IPS DF 4.7 (cell line): ENCODE results near the gene P3H3.
"Not testable (repeated sequence)": the region's sequence is repeated elsewhere in the genome, so short reads cannot be mapped to it uniquely, and the experiment has no call there.

ENCODE experiments used
- DNase-seq: peaks from one replicate; pipeline ENCODE4 v3.0.0-alpha.2; 2013; ENCODE audit warnings: low spot score; ENCODE audit errors: extremely low read depth

The P3H3 gene

GRCh38 chr12:6865307-6865706, 37.1 kb downstream of the P3H3 start:
- not testable (repeated sequence) for DNase-seq

GRCh38 chr12:6866163-6866919, 38.1 kb downstream of the P3H3 start:
- no peak for DNase-seq

GRCh38 chr12:6866920-6867412, 38.8 kb downstream of the P3H3 start:
- DNase-seq, result no peak

GRCh38 chr12:6867413-6868210, 39.4 kb downstream of the P3H3 start, which contains the start of gene TPI1:
Gene TPI1 (plus strand): TSS chr12:6867531. CDS start chr12:6867567, 36 bp downstream.
- no peak for DNase-seq

GRCh38 chr12:6868211-6869048, 40.2 kb downstream of the P3H3 start:
- no peak for DNase-seq

- no peak for DNase-seq
Measured at GRCh38 chr12:6869049-6870021, 41.1 kb downstream of the P3H3 start.

- DNase-seq, result not testable (repeated sequence)
Measured at GRCh38 chr12:6870304-6870703, 42.1 kb downstream of the P3H3 start.

- DNase-seq, result no peak
Measured at GRCh38 chr12:6871052-6871957, 43.1 kb downstream of the P3H3 start.

- no peak for DNase-seq
Measured at GRCh38 chr12:6872073-6873048, 44.2 kb downstream of the P3H3 start.

- peak; percentile 98 for DNase-seq
Measured at GRCh38 chr12:6873094-6874014, 45.1 kb downstream of the P3H3 start, which contains the start of gene SPSB2. Gene SPSB2 (minus strand): TSS chr12:6873303. CDS start chr12:6872901, 402 bp downstream.

- DNase-seq, result not testable (repeated sequence)
Measured at GRCh38 chr12:6874015-6874368, 45.8 kb downstream of the P3H3 start.

GRCh38 chr12:6879824-6880223, 51.6 kb downstream of the P3H3 start:
- DNase-seq, result not testable (repeated sequence)

GRCh38 chr12:6883252-6883651, 55.0 kb downstream of the P3H3 start:
- no peak for DNase-seq

GRCh38 chr12:6883683-6884082, 55.5 kb downstream of the P3H3 start:
- DNase-seq, result no peak

GRCh38 chr12:6884539-6884938, 56.3 kb downstream of the P3H3 start:
- no peak for DNase-seq

GRCh38 chr12:6886206-6886999, 58.2 kb downstream of the P3H3 start:
- not testable (repeated sequence) for DNase-seq
